Measurements from ENCODE around the gene MMS19.
"Not testable (repeated sequence)": the region's sequence is repeated elsewhere in the genome, so short reads cannot be mapped to it uniquely, and the experiment has no call there.

The MMS19 gene

GRCh38 chr10:97499561-97500296 is 1.5 kb upstream of the MMS19 start:
- no peak for DNase-seq

GRCh38 chr10:97498841-97499560 is 779 bp upstream of the MMS19 start, which contains the start of gene UBTD1:
UBTD1 (plus strand) TSS chr10:97498924; CDS start chr10:97499204, 280 bp downstream.
- DNase-seq = peak; percentile 30

- DNase-seq = peak; percentile 67
Measured at GRCh38 chr10:97497572-97498075, 598 bp downstream of the MMS19 start.

- peak; percentile 19 for DNase-seq
Measured at GRCh38 chr10:97494863-97495506, 3.2 kb downstream of the MMS19 start.

- DNase-seq = no peak
Measured at GRCh38 chr10:97494151-97494550, 4.1 kb downstream of the MMS19 start.

GRCh38 chr10:97490592-97490991 is 7.6 kb downstream of the MMS19 start:
- DNase-seq = no peak

- no peak for DNase-seq
Measured at GRCh38 chr10:97485647-97486281, 12.5 kb downstream of the MMS19 start.

GRCh38 chr10:97483921-97484320 is 14.3 kb downstream of the MMS19 start:
- no peak for DNase-seq

- no peak for DNase-seq
Measured at GRCh38 chr10:97483506-97483905, 14.7 kb downstream of the MMS19 start.

- no peak for DNase-seq
Measured at GRCh38 chr10:97482381-97482780, 15.8 kb downstream of the MMS19 start.

- no peak for DNase-seq
Measured at GRCh38 chr10:97481071-97481470, 17.2 kb downstream of the MMS19 start.

- DNase-seq = no peak
Measured at GRCh38 chr10:97479939-97480338, 18.3 kb downstream of the MMS19 start.

GRCh38 chr10:97479410-97479809 is 18.8 kb downstream of the MMS19 start:
- not testable (repeated sequence) for DNase-seq

- DNase-seq = no peak
Measured at GRCh38 chr10:97475936-97476594, 22.2 kb downstream of the MMS19 start.

- no peak for DNase-seq
Measured at GRCh38 chr10:97474918-97475317, 23.3 kb downstream of the MMS19 start.

GRCh38 chr10:97468781-97469180 is 29.4 kb downstream of the MMS19 start:
- DNase-seq = not testable (repeated sequence)

GRCh38 chr10:97468162-97468561 is 30.1 kb downstream of the MMS19 start:
- no peak for DNase-seq

GRCh38 chr10:97466755-97467154 is 31.5 kb downstream of the MMS19 start:
- DNase-seq = no peak

GRCh38 chr10:97465982-97466381 is 32.2 kb downstream of the MMS19 start:
- no peak for DNase-seq

- DNase-seq = no peak
Measured at GRCh38 chr10:97464226-97464625, 34.0 kb downstream of the MMS19 start.

- peak; percentile 55 for DNase-seq
Measured at GRCh38 chr10:97463363-97464132, 34.7 kb downstream of the MMS19 start.

- DNase-seq = no peak
Measured at GRCh38 chr10:97462309-97462708, 35.9 kb downstream of the MMS19 start.

All from CD4-positive, alpha-beta T cell treated with Interleukin-12 subunit alpha and Interleukin-12 subunit beta, for 1 hour (primary cell).